Neuron (in vitro differentiated cells): ENCODE results near the gene AFF4.
"Not testable (repeated sequence)": the region's sequence is repeated elsewhere in the genome, so short reads cannot be mapped to it uniquely, and the experiment has no call there.

Experiments used
- H2AFZ ChIP-seq: one replicate; pipeline ENCODE4 v1.6.1; 2013; ENCODE audit warnings: low read depth, mild to moderate bottlenecking, inconsistent platforms, low read length, moderate library complexity
- H3K27me3 ChIP-seq: one replicate; pipeline ENCODE4 v1.6.1; 2013; ENCODE audit warnings: low read length; ENCODE audit not compliant: insufficient read depth
- H3K36me3 ChIP-seq: one replicate; pipeline ENCODE4 v1.6.1; 2013; ENCODE audit warnings: low read length; ENCODE audit not compliant: insufficient read depth
- H3K4me1 ChIP-seq: one replicate; pipeline ENCODE4 v1.6.1; 2013; ENCODE audit warnings: low read length; ENCODE audit not compliant: insufficient read depth
- H3K4me3 ChIP-seq: 2 replicates; pipeline ENCODE4 v1.5.1; 2013; ENCODE audit warnings: mild to moderate bottlenecking, low read length, moderate library complexity
- H3K9me3 ChIP-seq: one replicate; pipeline ENCODE4 v1.6.1; 2013; ENCODE audit warnings: low read length

AFF4 gene

GRCh38 chr5:132976852-132977251 is 13.4 kb upstream of the AFF4 start:
- no peak overlapping the region for H2AFZ ChIP-seq
- no peak overlapping the region for H3K4me3 ChIP-seq
- H3K27me3 ChIP-seq: no peaks in the 10 kb centered on the region
- H3K36me3 ChIP-seq: no peaks in the 10 kb centered on the region
- H3K9me3 ChIP-seq: no peaks in the 10 kb centered on the region
- peaks cover 4% of the 10 kb centered on the region for H3K4me1 ChIP-seq

GRCh38 chr5:132972436-132972828 is 9.0 kb upstream of the AFF4 start:
- not testable (repeated sequence) for H3K4me3 ChIP-seq, H2AFZ ChIP-seq, H3K36me3 ChIP-seq, H3K9me3 ChIP-seq, H3K27me3 ChIP-seq, H3K4me1 ChIP-seq

- Histone ChIP-seq H3K36me3 (no peaks in the 10 kb centered on the region), H3K27me3 (no peaks in the 10 kb centered on the region), H2AFZ (no peak overlapping the region), H3K4me3 (no peak overlapping the region), H3K9me3 (no peaks in the 10 kb centered on the region), H3K4me1 (peaks cover 5% of the 10 kb centered on the region)
These were observed 8.3 kb upstream of the AFF4 start for GRCh38 chr5:132971483-132972435.

GRCh38 chr5:132965120-132965519 is 1.7 kb upstream of the AFF4 start:
- Histone ChIP-seq H3K4me1 (peaks cover 8% of the 10 kb centered on the region), H3K4me3 (no peak overlapping the region), H3K9me3 (no peaks in the 10 kb centered on the region), H2AFZ (no peak overlapping the region), H3K36me3 (peaks cover 3% of the 10 kb centered on the region), H3K27me3 (no peaks in the 10 kb centered on the region)

- Histone ChIP-seq H3K36me3 (peaks cover 6% of the 10 kb centered on the region), H3K4me3 (peak overlapping the region; percentile 58)
These were observed 909 bp downstream of the AFF4 start for GRCh38 chr5:132962429-132963021.

GRCh38 chr5:132961887-132962286 is 1.5 kb downstream of the AFF4 start:
- H2AFZ ChIP-seq: no peak overlapping the region
- H3K27me3 ChIP-seq: no peaks in the 10 kb centered on the region
- H3K4me1 ChIP-seq: peaks cover 8% of the 10 kb centered on the region
- H3K9me3 ChIP-seq: peaks cover 1% of the 10 kb centered on the region
- H3K36me3 ChIP-seq: peaks cover 6% of the 10 kb centered on the region
- H3K4me3 ChIP-seq: peak overlapping the region; percentile 58

More at GRCh38 chr5:132962429-132963021, 909 bp downstream of the AFF4 start:
- Histone ChIP-seq H3K27me3 (no peaks in the 10 kb centered on the region), H3K4me1 (peaks cover 8% of the 10 kb centered on the region), H3K9me3 (peaks cover 1% of the 10 kb centered on the region), H2AFZ (peak overlapping the region; percentile 33)

GRCh38 chr5:132961123-132961815 is 2.2 kb downstream of the AFF4 start:
- H3K36me3 ChIP-seq, H3K9me3 ChIP-seq, H2AFZ ChIP-seq, H3K4me1 ChIP-seq, H3K27me3 ChIP-seq: not testable (repeated sequence)
- H3K4me3 ChIP-seq: peak overlapping the region; percentile 58

- H3K4me3 ChIP-seq, H2AFZ ChIP-seq, H3K4me1 ChIP-seq, H3K27me3 ChIP-seq: not testable (repeated sequence)
- Histone ChIP-seq H3K36me3 (peaks cover 23% of the 10 kb centered on the region), H3K9me3 (peaks cover 12% of the 10 kb centered on the region)
These were observed 7.2 kb downstream of the AFF4 start for GRCh38 chr5:132956166-132956799.

GRCh38 chr5:132953710-132954109 is 9.7 kb downstream of the AFF4 start:
- no peaks in the 10 kb centered on the region for H3K4me1 ChIP-seq
- no peaks in the 10 kb centered on the region for H3K27me3 ChIP-seq
- H3K9me3 ChIP-seq: peaks cover 11% of the 10 kb centered on the region
- H3K4me3 ChIP-seq: no peak overlapping the region
- peaks cover 17% of the 10 kb centered on the region for H3K36me3 ChIP-seq
- H2AFZ ChIP-seq: no peak overlapping the region

GRCh38 chr5:132952829-132953228 is 10.6 kb downstream of the AFF4 start:
- no peaks in the 10 kb centered on the region for H3K27me3 ChIP-seq
- peaks cover 17% of the 10 kb centered on the region for H3K36me3 ChIP-seq
- no peak overlapping the region for H3K4me3 ChIP-seq
- H3K4me1 ChIP-seq: no peaks in the 10 kb centered on the region
- peaks cover 11% of the 10 kb centered on the region for H3K9me3 ChIP-seq
- no peak overlapping the region for H2AFZ ChIP-seq

- Histone ChIP-seq H2AFZ (no peak overlapping the region), H3K36me3 (peaks cover 17% of the 10 kb centered on the region), H3K9me3 (peaks cover 11% of the 10 kb centered on the region), H3K4me1 (no peaks in the 10 kb centered on the region), H3K4me3 (no peak overlapping the region), H3K27me3 (no peaks in the 10 kb centered on the region)
These were observed 11.5 kb downstream of the AFF4 start for GRCh38 chr5:132951897-132952296.

- Histone ChIP-seq H3K36me3 (peaks cover 10% of the 10 kb centered on the region), H3K4me1 (no peaks in the 10 kb centered on the region), H3K4me3 (no peak overlapping the region), H3K27me3 (no peaks in the 10 kb centered on the region), H2AFZ (no peak overlapping the region), H3K9me3 (peaks cover 6% of the 10 kb centered on the region)
These were observed 14.3 kb downstream of the AFF4 start for GRCh38 chr5:132949136-132949535.

GRCh38 chr5:132947671-132948070 is 15.8 kb downstream of the AFF4 start:
- H2AFZ ChIP-seq: no peak overlapping the region
- H3K4me3 ChIP-seq: no peak overlapping the region
- H3K36me3 ChIP-seq: peaks cover 14% of the 10 kb centered on the region
- H3K27me3 ChIP-seq: no peaks in the 10 kb centered on the region
- peaks cover 6% of the 10 kb centered on the region for H3K9me3 ChIP-seq
- no peaks in the 10 kb centered on the region for H3K4me1 ChIP-seq
